ENCODE results near the gene PTPRE. TPM values are rescaled to one million over a fixed set of nuclear protein-coding genes. Genes with fewer than 3 reads are reported as not detected.

The PTPRE gene
- total RNA-seq, 1 experiment from 2014 or later = 0.70 TPM

DNA sequence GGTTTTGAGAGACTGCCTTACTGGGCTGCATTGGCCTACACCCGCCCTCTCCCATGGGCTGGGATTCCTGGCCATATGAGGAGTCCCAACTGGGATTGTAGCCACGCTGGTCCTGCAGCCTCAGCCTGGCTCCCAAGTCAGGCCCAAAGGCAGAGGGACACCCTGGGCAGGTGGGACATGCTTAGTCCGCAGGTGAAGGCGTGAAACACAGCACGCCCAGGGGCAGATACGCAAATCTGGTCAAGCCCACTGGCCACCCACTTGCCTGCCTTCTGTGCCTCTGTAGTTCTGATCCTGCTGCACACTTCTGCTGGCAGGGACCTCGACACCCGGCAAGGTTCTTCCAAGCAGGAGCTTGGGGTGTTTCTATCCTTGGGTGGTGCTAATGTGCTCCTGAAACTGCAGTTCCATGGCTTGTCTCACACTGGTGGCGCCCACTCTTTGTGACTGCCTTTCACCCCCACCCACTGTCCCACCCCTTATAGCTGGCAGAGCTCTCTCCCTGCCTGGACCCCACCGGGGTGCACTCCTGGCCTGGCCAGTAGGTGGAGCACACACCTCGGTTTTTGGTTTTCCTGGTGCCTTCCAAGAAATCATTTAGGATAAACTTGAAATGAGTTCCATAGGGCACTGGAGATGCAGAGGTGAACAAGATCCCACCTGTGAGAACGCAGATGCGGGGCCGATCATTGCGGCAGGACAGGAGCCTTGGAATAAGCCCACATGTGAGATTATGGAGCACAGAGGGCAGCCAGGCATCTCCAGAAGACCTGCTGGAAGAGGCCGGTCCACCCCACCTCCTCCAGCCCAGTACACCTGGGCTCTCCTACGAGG lies 171.4 kb downstream of the PTPRE start:
- no peak overlapping the region for H2AK5ac ChIP-seq (ENCODE audit: insufficient read length, low read length)
- TF ChIP-seq, protein P1, sequence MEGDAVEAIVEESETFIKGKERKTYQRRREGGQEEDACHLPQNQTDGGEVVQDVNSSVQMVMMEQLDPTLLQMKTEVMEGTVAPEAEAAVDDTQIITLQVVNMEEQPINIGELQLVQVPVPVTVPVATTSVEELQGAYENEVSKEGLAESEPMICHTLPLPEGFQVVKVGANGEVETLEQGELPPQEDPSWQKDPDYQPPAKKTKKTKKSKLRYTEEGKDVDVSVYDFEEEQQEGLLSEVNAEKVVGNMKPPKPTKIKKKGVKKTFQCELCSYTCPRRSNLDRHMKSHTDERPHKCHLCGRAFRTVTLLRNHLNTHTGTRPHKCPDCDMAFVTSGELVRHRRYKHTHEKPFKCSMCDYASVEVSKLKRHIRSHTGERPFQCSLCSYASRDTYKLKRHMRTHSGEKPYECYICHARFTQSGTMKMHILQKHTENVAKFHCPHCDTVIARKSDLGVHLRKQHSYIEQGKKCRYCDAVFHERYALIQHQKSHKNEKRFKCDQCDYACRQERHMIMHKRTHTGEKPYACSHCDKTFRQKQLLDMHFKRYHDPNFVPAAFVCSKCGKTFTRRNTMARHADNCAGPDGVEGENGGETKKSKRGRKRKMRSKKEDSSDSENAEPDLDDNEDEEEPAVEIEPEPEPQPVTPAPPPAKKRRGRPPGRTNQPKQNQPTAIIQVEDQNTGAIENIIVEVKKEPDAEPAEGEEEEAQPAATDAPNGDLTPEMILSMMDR (conservative IDR thresholded peaks at IDR 0.05) = peak; percentile 83
- H4K91ac ChIP-seq (ENCODE audit: insufficient read length, low read depth, low read length) = no peak overlapping the region
- Mint-ChIP-seq H3K36me3 (ENCODE audit: insufficient read depth in 1 of 3, low read depth in 3 of 3) (no peaks in the 10 kb centered on the region; a peak in 1 of 7 replicates), H3K4me1 (peaks cover 9 to 11% of the 10 kb centered on the region in 2 experiments), H3K9me3 (no peaks in the 10 kb centered on the region), H3K27ac (no peak overlapping the region), H3K4me3 (no peak overlapping the region), H3K27me3 (ENCODE audit: low read depth) (peaks cover 2% of the 10 kb centered on the region)
- no peaks in the 10 kb centered on the region for H3K9me3 ChIP-seq (ENCODE audit: control insufficient read depth, low read depth, low read length)
- no peak overlapping the region for H3K27ac ChIP-seq (ENCODE audit: insufficient read length, low read depth, low read length)
- H3K79me1 ChIP-seq (ENCODE audit: insufficient read depth, low read depth, low read length, poor library complexity, severe bottlenecking) = no peaks in the 10 kb centered on the region
- WGBS (ENCODE audit: extremely low coverage, insufficient read length, low lambda C conversion rate) = no CpG with 5 or more reads among the region's 17 CpGs
- H2BK12ac ChIP-seq (ENCODE audit: insufficient read length, low read depth, low read length) = no peak overlapping the region
- no peak overlapping the region for H3K23ac ChIP-seq (ENCODE audit: insufficient read length, low read depth, low read length)
- DNase-seq = peak; percentile 77
- H3T11ph ChIP-seq (ENCODE audit: low read length) = no peak overlapping the region
- no peaks in the 10 kb centered on the region for H3K23me2 ChIP-seq (ENCODE audit: insufficient read length, low read depth, low read length, poor library complexity, severe bottlenecking)
- no peaks in the 10 kb centered on the region for H3K27me3 ChIP-seq (ENCODE audit: insufficient read depth, low read length)
- no peak overlapping the region for H3K18ac ChIP-seq (ENCODE audit: insufficient read length, low read depth, low read length)
- H3K4me2 ChIP-seq (ENCODE audit: insufficient read depth, insufficient read length, low read length) = no peak overlapping the region
- no peak overlapping the region for H3K9ac ChIP-seq (ENCODE audit: extremely low read depth, insufficient read length, low read length)
- H3K79me2 ChIP-seq (ENCODE audit: insufficient read depth, low read length) = no peaks in the 10 kb centered on the region
- H3K14ac ChIP-seq (ENCODE audit: insufficient read depth, low read length) = no peak overlapping the region
- no peak overlapping the region for H2BK15ac ChIP-seq (ENCODE audit: low read depth, low read length)
- H2AFZ ChIP-seq (ENCODE audit: low read length) = no peak overlapping the region
- no peak overlapping the region for H2BK120ac ChIP-seq (ENCODE audit: low read depth, low read length, poor library complexity, severe bottlenecking)
- H4K8ac ChIP-seq (replicated peaks; ENCODE audit: insufficient read length, low read depth, low read length) = no peak overlapping the region
- no peaks in the 10 kb centered on the region for H4K20me1 ChIP-seq (ENCODE audit: control insufficient read depth, insufficient read depth, insufficient read length)
- no peak overlapping the region for H4K5ac ChIP-seq (ENCODE audit: insufficient read length, low read depth, low read length)
- no peak overlapping the region for H3K4ac ChIP-seq (ENCODE audit: low read depth, low read length)
- no peak overlapping the region for H3K56ac ChIP-seq (ENCODE audit: insufficient read length, low read depth, low read length)
- no peak overlapping the region for H2BK5ac ChIP-seq (ENCODE audit: insufficient read length, low read length)
- H3K4me1 ChIP-seq (ENCODE audit: insufficient read depth, low read length) = no peaks in the 10 kb centered on the region
- H2BK20ac ChIP-seq (ENCODE audit: low read depth, low read length, poor library complexity, severe bottlenecking) = no peak overlapping the region

Data from H9 (cell line).